A549 treated with CORT108297 at 1 μM for 4 hours (cell line): Measurements from ENCODE around the gene TRAF3. TPM values are rescaled to one million over a fixed set of nuclear protein-coding genes. Genes with fewer than 3 reads are reported as not detected.

Source experiments
- total RNA-seq: library from RNA; stranded (reverse); fragments of 200-300 nt; extraction: Qiagen RNA extraction; gene quantifications from 5 replicates; pipeline ENCODE4 v1.2.3, GENCODE V29; 2022

Gene TRAF3, protein sequence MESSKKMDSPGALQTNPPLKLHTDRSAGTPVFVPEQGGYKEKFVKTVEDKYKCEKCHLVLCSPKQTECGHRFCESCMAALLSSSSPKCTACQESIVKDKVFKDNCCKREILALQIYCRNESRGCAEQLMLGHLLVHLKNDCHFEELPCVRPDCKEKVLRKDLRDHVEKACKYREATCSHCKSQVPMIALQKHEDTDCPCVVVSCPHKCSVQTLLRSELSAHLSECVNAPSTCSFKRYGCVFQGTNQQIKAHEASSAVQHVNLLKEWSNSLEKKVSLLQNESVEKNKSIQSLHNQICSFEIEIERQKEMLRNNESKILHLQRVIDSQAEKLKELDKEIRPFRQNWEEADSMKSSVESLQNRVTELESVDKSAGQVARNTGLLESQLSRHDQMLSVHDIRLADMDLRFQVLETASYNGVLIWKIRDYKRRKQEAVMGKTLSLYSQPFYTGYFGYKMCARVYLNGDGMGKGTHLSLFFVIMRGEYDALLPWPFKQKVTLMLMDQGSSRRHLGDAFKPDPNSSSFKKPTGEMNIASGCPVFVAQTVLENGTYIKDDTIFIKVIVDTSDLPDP
- total RNA-seq, result 17.9 to 26.4 TPM (median 24.8 TPM) in 5 replicates

DNA sequence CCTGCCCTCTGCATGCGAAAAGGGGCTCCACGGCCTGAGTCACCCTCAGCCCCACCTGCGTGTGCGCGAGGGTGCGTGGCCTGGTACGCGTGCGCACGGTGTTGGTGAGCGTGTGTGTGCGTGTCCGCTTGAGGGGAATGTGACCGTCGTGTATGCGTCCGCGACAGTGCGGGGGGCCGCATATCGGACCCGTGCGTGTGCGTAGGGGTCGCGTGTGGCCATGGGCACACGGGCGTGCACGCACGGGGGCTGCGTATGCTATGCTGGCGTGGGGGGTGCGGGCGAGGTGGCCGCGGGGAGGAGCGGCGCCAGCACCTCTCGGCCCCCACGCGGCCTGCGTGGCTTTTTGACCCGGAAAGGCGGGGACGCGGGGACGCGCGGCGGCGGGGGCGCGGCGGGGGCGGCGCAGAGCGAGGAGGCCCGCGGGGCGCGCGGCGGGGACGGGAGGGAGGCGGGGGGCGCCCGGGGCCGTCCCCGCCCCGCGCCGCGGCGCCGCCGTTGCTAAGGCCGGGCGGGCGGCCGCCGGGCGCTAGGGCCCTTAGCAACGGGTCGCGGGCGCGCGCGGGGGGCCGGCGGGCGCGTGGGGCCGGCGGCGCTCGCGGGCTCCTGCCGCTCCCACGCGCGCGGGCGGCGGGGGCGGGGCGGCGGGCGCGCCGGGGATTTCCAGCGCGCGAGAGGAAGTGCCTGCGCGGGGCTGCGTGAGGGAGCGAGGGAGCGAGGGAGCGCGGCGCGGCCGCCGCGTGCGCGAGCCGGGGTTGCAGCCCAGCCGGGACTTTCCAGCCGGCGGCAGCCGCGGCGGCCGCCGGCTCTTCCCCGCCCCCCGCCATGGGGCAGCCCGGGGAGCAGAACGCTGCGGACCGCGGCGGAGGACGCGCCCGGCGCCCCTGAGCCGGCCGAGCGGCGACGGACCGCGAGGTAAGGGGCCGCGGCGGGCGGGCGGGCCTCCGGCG, at the start of gene TRAF3:
TRAF3 (plus strand) TSS at position 689 of the 950 bp plus-strand sequence. CDS start 92,753 bp downstream, outside the sequence.

DNA sequence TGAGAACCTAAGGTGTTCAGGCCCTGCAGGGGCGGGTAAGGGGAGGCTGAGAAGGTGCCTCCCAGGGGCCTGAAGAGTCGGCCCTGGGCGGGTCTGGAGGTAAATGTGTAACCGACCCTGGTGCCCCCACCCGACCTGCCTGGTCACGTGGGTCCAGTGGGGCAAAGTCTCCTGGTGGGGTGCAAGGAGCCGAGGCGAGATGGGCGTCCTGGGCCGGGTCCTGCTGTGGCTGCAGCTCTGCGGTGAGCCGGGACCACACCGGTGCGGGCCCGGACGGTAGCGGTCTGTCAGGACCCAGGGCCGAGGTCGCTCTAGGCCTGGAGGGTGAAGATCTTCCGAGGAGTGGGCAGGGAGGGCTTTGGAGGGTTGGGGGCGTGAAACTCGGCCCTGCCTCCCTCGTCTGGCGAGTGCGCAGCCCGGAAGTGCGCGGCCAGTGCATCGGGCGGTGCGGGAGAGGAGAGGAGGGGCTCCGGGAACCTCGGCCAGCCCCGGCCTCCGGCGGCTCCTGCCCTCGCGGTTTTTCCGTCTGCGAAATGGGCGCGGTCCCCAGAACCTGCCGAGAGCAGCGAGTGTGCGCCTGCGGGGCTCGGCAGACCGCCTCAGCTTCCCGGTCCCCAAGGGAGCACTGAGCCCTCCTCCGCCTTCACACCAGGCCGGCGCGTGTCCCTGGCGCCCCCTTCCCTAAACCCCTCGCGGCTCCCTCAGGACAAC, 145.4 kb downstream of the TRAF3 start, which contains the start of gene AMN:
AMN (plus strand) TSS at position 174 of the 711 bp plus-strand sequence; CDS start at position 200, 26 bp downstream.

Other genes with a start within 250 kb of the TRAF3 start
- gene RCOR1, start 184.8 kb upstream of the TRAF3 start, total RNA-seq, result 20.6 to 27.8 TPM (median 25.4 TPM) in 5 replicates
- 0.20 to 0.44 TPM (median 0.34 TPM) in 5 replicates for gene AMN, start 145.2 kb downstream of the TRAF3 start, total RNA-seq